ENCODE results near the gene PRDX5.

Gene PRDX5

GRCh38 chr11:64278576-64279190 is 39.2 kb upstream of the PRDX5 start:
- no peak for TF ChIP-seq CTCF (conservative IDR thresholded peaks at IDR 0.05; ENCODE audit: low read length)

GRCh38 chr11:64281957-64282770 is 35.8 kb upstream of the PRDX5 start:
- H3K4me3 ChIP-seq (ENCODE audit: low read length): no peak overlapping the region
- no peak for DNase-seq (ENCODE audit: low read depth)
- TF ChIP-seq CTCF (conservative IDR thresholded peaks at IDR 0.05; ENCODE audit: low read length): no peak

More at GRCh38 chr11:64278576-64279190, 39.2 kb upstream of the PRDX5 start:
- no peak overlapping the region for H3K4me3 ChIP-seq (ENCODE audit: low read length)
- no peak for DNase-seq (ENCODE audit: low read depth)

DNA sequence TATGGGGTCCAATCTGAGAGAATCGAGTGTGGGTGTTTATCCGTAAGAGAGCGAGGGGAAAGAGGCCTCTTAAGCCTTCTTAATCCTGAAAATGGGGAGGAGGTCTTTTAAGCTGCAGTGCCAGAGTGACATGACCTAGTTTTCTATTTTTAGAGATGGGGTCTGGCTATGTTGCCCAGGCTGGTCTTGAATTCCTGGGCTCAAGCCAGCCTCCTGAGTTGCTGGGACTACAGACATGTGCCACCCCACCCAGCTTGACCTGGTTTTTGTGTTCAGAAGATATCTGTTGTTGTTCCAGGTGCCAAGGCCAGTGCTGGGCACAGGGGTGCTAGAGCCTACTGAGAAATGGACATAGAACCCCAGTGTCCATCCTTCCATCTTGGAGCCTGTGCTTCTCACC is 34.8 kb upstream of the PRDX5 start:
- TF ChIP-seq CTCF (conservative IDR thresholded peaks at IDR 0.05; ENCODE audit: low read length): no peak
- no peak for DNase-seq (ENCODE audit: low read depth)
- H3K4me3 ChIP-seq (ENCODE audit: low read length): peak overlapping the region; percentile 89

DNA sequence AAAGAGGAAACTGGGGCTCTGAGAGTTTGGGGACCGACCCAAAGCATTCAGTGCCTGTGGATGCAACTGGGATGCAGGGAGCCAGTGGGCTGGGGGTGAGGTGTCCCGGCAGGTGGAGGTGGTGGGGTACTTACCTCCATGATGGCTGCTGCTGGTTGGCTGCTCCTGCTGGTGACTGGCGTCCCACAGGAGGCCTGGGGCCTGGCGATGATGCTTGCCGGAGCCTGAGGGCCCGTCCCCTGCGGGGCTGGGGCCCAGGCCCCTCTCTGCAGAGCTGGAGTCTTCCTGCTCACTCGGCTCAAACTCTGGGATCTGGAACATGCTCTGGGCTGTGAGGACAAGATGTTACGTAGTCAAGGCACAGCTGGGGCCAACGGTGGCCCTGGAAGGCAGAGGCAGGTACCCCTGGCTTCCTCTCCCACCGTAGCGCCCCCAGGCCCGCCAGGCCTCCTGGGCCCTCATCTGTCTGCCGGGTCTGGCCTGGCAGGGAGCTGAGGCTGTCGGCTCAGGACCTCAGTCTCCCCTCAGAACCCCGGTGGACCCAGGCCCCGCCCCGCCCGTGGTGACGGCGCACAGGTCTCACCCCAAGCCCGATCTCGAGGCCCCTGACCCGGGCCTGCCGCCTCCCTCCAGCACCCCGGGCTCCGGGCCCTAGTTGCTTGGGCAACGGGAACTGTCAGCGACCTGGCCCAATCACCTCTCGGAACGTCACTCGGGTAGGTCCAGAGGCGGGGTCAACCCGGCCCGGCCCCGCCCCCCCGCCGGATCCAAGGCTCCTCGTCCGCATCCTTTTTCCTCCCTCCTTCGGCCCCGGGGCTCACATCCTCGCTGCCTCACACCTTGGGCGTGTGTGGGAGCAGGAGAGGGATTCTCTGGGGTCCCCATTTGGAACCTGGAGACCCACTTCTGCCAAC is 33.6 kb upstream of the PRDX5 start, which contains the start of gene BAD:
Gene BAD, minus strand, starts transcription at position 618 of the 914 bp plus-strand sequence. Its CDS starts 297 bp downstream, at position 321.
- peak; percentile 88 for DNase-seq (ENCODE audit: low read depth)
- H3K4me3 ChIP-seq (ENCODE audit: low read length): peak within 1 kb of the TSS; percentile 89
- TF ChIP-seq CTCF (conservative IDR thresholded peaks at IDR 0.05; ENCODE audit: low read length): no peak

GRCh38 chr11:64284962-64285884 is 32.7 kb upstream of the PRDX5 start, which contains the start of gene GPR137:
TSS of gene GPR137 (plus strand) at chr11:64285848. CDS start at chr11:64286525, 677 bp downstream.
- peak; percentile 58 for DNase-seq (ENCODE audit: low read depth)
- TF ChIP-seq CTCF (conservative IDR thresholded peaks at IDR 0.05; ENCODE audit: low read length): no peak
- H3K4me3 ChIP-seq (ENCODE audit: low read length): peak within 1 kb of the TSS; percentile 89
